K562 (cell line): ENCODE data around the gene MUC3A. TPM values are rescaled to one million over a fixed set of nuclear protein-coding genes. Genes with fewer than 3 reads are reported as not detected.

Experiments used
- ATAC-seq: fragments of 200-7000 bp; cut with Tn5 transposase; 3 replicates; pipeline ENCODE4 v1.9.1; 2020; ENCODE audit warnings: moderate library complexity
- BruUV-seq: library from RNA; stranded (reverse); fragments of 400-500 nt; replicated peaks from 2 replicates; lab custom pipeline; 2021; lab: Mats Ljungman, UMichigan
- CTCF ChIA-PET: fragments of 300-600 bp; formaldehyde crosslinking; extraction: SDS; loops from one replicate; lab custom pipeline; 2021; ENCODE audit warnings: low intra/inter-chr PET ratio; lab: Yijun Ruan, JAX
- POLR2A ChIA-PET: fragments of 300-600, 350-650 bp; sonication (Branson Sonifier 250); formaldehyde crosslinking; extraction: SDS; loops from one replicate; lab custom pipeline; 2021; ENCODE audit warnings: antibody characterized with exemption, inconsistent platforms; lab: Yijun Ruan, JAX
- DNase-seq, 4 experiments: peaks; one replicate each; pipeline versions ENCODE4 v3.0.0 to v3.0.0-alpha.2; 2011 to 2018; ENCODE audit warnings: low spot score in 3 of 4, mixed read lengths in 3 of 4; ENCODE audit errors: extremely low read depth in 1 of 4
- FAIRE-seq: peaks from 2 replicates; lab custom pipeline; 2011; peaks lifted over from hg19 to GRCh38; lab: Jason Lieb, UNC
- H2AFZ ChIP-seq: 2 replicates; pipeline ENCODE4 v1.6.0; 2011; ENCODE audit warnings: low read depth, low read length, control low read depth, inconsistent platforms
- H3K27ac ChIP-seq: fragments of 200-600 bp; 3 replicates; pipeline ENCODE4 v1.8.0; 2011; ENCODE audit warnings: low read depth, mild to moderate bottlenecking, control low read depth, inconsistent platforms, low read length, moderate library complexity, mixed read lengths; ENCODE audit errors: extremely low read depth
- H3K27me3 ChIP-seq, 2 experiments: fragments of 300-600 bp in 1 of 2; 2 replicates in 1 of 2; 3 replicates in 1 of 2; pipeline versions ENCODE4 v1.6.0 to v1.8.0; 2011; ENCODE audit warnings: inconsistent platforms in 2 of 2, low read length in 2 of 2, mild to moderate bottlenecking in 1 of 2, mixed read lengths in 1 of 2, moderate library complexity in 1 of 2; ENCODE audit not compliant: control insufficient read depth in 2 of 2, insufficient read depth in 2 of 2
- H3K36me3 ChIP-seq: fragments of 300-600 bp; 3 replicates; pipeline ENCODE4 v1.8.0; 2011; ENCODE audit warnings: mild to moderate bottlenecking, low read length, inconsistent platforms; ENCODE audit not compliant: control insufficient read depth, insufficient read depth
- H3K4me1 ChIP-seq, 2 experiments: fragments of 200-600 bp in 1 of 2; replicated peaks in 1 of 2; 2 replicates in 1 of 2; 3 replicates in 1 of 2; pipeline versions ENCODE4 v1.5.1 to v1.8.0; 2011; ENCODE audit warnings: inconsistent platforms in 2 of 2, low read length in 2 of 2, mild to moderate bottlenecking in 1 of 2, mixed read lengths in 1 of 2, moderate library complexity in 1 of 2; ENCODE audit not compliant: control insufficient read depth in 2 of 2, insufficient read depth in 2 of 2
- H3K4me2 ChIP-seq: 2 replicates; pipeline ENCODE4 v1.6.1; 2011; ENCODE audit warnings: low read length, control low read depth, inconsistent platforms, mixed read lengths; ENCODE audit not compliant: insufficient read depth
- H3K4me3 ChIP-seq: fragments of 200-600 bp; sonication (generic), shearing (Covaris generic); 2 replicates; pipeline ENCODE4 v1.5.1; 2016; ENCODE audit warnings: control low read depth, inconsistent platforms
- H3K79me2 ChIP-seq: fragments of 200-600 bp; 3 replicates; pipeline ENCODE4 v1.8.0; 2011; ENCODE audit warnings: low read length, inconsistent platforms; ENCODE audit not compliant: control insufficient read depth, insufficient read depth
- H3K9ac ChIP-seq, 2 experiments: 2 replicates each; pipeline versions ENCODE4 v1.6.0 to v1.6.1; 2011; ENCODE audit warnings: low read depth in 2 of 2, low read length in 2 of 2, control low read depth in 1 of 2, inconsistent platforms in 1 of 2, mild to moderate bottlenecking in 1 of 2, mixed read lengths in 1 of 2; ENCODE audit not compliant: insufficient read depth in 1 of 2
- H3K9me1 ChIP-seq: one replicate; pipeline ENCODE4 v1.6.0; 2011; ENCODE audit warnings: inconsistent platforms, mild to moderate bottlenecking, low read length, moderate library complexity; ENCODE audit not compliant: control insufficient read depth, insufficient read depth
- H3K9me3 ChIP-seq: replicated peaks from 2 replicates; pipeline ENCODE4 v1.5.1; 2011; ENCODE audit warnings: low read depth, low read length, inconsistent platforms; ENCODE audit not compliant: control insufficient read depth, insufficient read depth
- H4K20me1 ChIP-seq: replicated peaks from 2 replicates; pipeline ENCODE4 v1.6.1; 2011; ENCODE audit warnings: low read length, inconsistent platforms, mixed read lengths; ENCODE audit not compliant: control insufficient read depth, insufficient read depth
- CBX3 ChIP-seq, 2 experiments: IDR thresholded peaks; 1 replicate in 1 of 2; 2 replicates in 1 of 2; pipeline ENCODE4 v1.6.1; 2012; ENCODE audit warnings: inconsistent platforms in 2 of 2, low read length in 2 of 2, borderline replicate concordance in 1 of 2, control low read depth in 1 of 2
- CBX8 ChIP-seq: fragments of 200-600 bp; sonication (generic); IDR thresholded peaks from 2 replicates; pipeline ENCODE4 v1.6.1; 2012; ENCODE audit warnings: borderline replicate concordance, mixed run types, low read depth, mild to moderate bottlenecking, moderate library complexity, mixed read lengths, low read length, control low read depth, inconsistent platforms; ENCODE audit not compliant: poor library complexity, severe bottlenecking; ENCODE audit errors: extremely low read depth
- CEBPB ChIP-seq: fragments of 450-650 bp; IDR thresholded peaks from 2 replicates; pipeline ENCODE4 v1.6.1; 2016; ENCODE audit warnings: missing genetic modification characterization, missing compliant biosample characterization
- CTBP1 ChIP-seq: fragments of 450-650 bp; IDR thresholded peaks from 2 replicates; pipeline ENCODE4 v1.6.1; 2016; ENCODE audit warnings: borderline replicate concordance
- FOXK1 ChIP-seq: sonication (generic); formaldehyde crosslinking; IDR thresholded peaks from 2 replicates; pipeline ENCODE4 v1.8.0; 2022; ENCODE audit warnings: missing genetic modification reagents, mild to moderate bottlenecking, borderline replicate concordance
- HNRNPH1 ChIP-seq: fragments of 200-400 bp; formaldehyde crosslinking; optimal IDR thresholded peaks from 2 replicates; pipeline ENCODE3; 2017; ENCODE audit warnings: low read depth, mild to moderate bottlenecking, low read length, moderate library complexity
- NBN ChIP-seq: fragments of 450-650 bp; IDR thresholded peaks from 2 replicates; pipeline ENCODE4 v1.6.1; 2016; ENCODE audit warnings: low read depth, mild to moderate bottlenecking
- NRF1 ChIP-seq, 2 experiments: fragments of 450-650 bp; IDR thresholded peaks in 1 of 2; conservative IDR thresholded peaks in 1 of 2; 2 replicates each; pipeline ENCODE4 v1.6.1; 2014; ENCODE audit warnings: mild to moderate bottlenecking in 2 of 2
- RB1 ChIP-seq: fragments of 450-650 bp; IDR thresholded peaks from 2 replicates; pipeline ENCODE4 v1.6.1; 2017; ENCODE audit warnings: low read depth, mild to moderate bottlenecking
- RBM14 ChIP-seq: fragments of 200-400 bp; formaldehyde crosslinking; IDR thresholded peaks from 2 replicates; pipeline ENCODE4 v1.6.1; 2018; ENCODE audit warnings: low read depth, mild to moderate bottlenecking, low read length, moderate library complexity, borderline replicate concordance; ENCODE audit not compliant: insufficient read depth
- RBM25 ChIP-seq: fragments of 200-400 bp; formaldehyde crosslinking; IDR thresholded peaks from 2 replicates; pipeline ENCODE4 v1.6.1; 2018; ENCODE audit warnings: low read length, low read depth, moderate library complexity; ENCODE audit not compliant: severe bottlenecking
- TFE3 ChIP-seq: fragments of 450-650 bp; formaldehyde crosslinking; IDR thresholded peaks from 2 replicates; pipeline ENCODE4 v1.4.0; 2020; ENCODE audit warnings: mild to moderate bottlenecking, mixed read lengths
- ZBTB9 ChIP-seq: fragments of 450-650 bp; formaldehyde crosslinking; IDR thresholded peaks from 2 replicates; pipeline ENCODE4 v1.4.0; 2020; ENCODE audit warnings: mild to moderate bottlenecking, moderate library complexity
- ZFP36 ChIP-seq: fragments of 150-350 bp; IDR thresholded peaks from 2 replicates; pipeline ENCODE4 v1.6.1; 2018; ENCODE audit warnings: low read length, low read depth; ENCODE audit not compliant: partially characterized antibody
- WGBS: fragments of 100-300 bp; shearing (Covaris generic); methylation state at CpG from one replicate; pipeline ENCODE4 v1.1.6; 2016; ENCODE audit warnings: low coverage, mixed read lengths; ENCODE audit not compliant: insufficient coverage; ENCODE audit errors: missing lambda C conversion rate; 5-methylcytosine and 5-hydroxymethylcytosine counted together
- in situ Hi-C: fragments of 300-500 bp; cut with MboI; formaldehyde crosslinking; loops from 4 replicates; pipeline ENCODE4 v1.15.0; 2018; ENCODE audit warnings: inconsistent platforms, mixed read lengths
- intact Hi-C: fragments of 100-400 bp; cut with micrococcal nuclease; formaldehyde crosslinking; loops from 2 replicates; pipeline ENCODE4 v1.14.2; 2022
- polyA plus RNA-seq, 8 experiments: library from polyadenylated mRNA; depleted of rRNA in 4 of 8; stranded (reverse) in 5 of 8; unstranded in 3 of 8; fragments of >200 nt; fragmentation: Nextera tagmentation in 2 of 8; fragmentation: Illumina TruSeq in 1 of 8; extraction: Ambion mirVana in 2 of 8; extraction: Trizol in 1 of 8; gene quantifications; 2 replicates each; pipeline versions ENCODE4 v1.2.1 to v1.2.3, GENCODE V29; 2011 to 2014; ENCODE audit warnings: inconsistent platforms in 1 of 8, missing spikeins in 1 of 8
- total RNA-seq, 7 experiments: library from RNA; depleted of rRNA in 6 of 7; stranded (reverse); fragments of >200 nt in 6 of 7; fragmentation: Illumina TruSeq in 2 of 7; extraction: Trizol in 2 of 7; gene quantifications; 2 replicates each; pipeline versions ENCODE4 v1.2.1 to v1.2.3, GENCODE V29; 2011 to 2021; ENCODE audit warnings: low replicate concordance in 1 of 7

MUC3A gene
- total and polyA plus RNA-seq, 9 of the 15 experiments (the other 6 are each of a cell fraction or from before 2014, with no cell fraction given), result 0.06 to 2.2 (median 0.20) TPM; not detected in 1

- Histone ChIP-seq H3K4me2 (no peak overlapping the region), H3K27ac (no peak overlapping the region), H3K79me2 (no peaks in the 10 kb centered on the region), H3K4me1 (peaks cover 0 to 2% of the 10 kb centered on the region in 2 experiments; a peak in 1 of 5 replicates), H4K20me1 (no peaks in the 10 kb centered on the region), H3K36me3 (no peaks in the 10 kb centered on the region), H3K9me3 (no peaks in the 10 kb centered on the region), H3K27me3 (peaks cover 13 to 38% of the 10 kb centered on the region in 2 experiments), H3K4me3 (no peak overlapping the region), H2AFZ (no peak overlapping the region), H3K9me1 (no peaks in the 10 kb centered on the region), H3K9ac (no peak overlapping the region)
- WGBS, result 6% methylated on average over 8 of the region's 8 CpGs
- FAIRE-seq (no peak), ATAC-seq (no peak), DNase-seq (no peak)
- ChIA-PET POLR2A (interaction anchor here (0.6 kb wide), 1 partner anchor 32 kb away, joined by 3 read pairs; no protein-coding TSS in a partner anchor), CTCF (no interaction called here)
- BruUV-seq, result no TSS peak
- in situ Hi-C loops (no loop called here), intact Hi-C loops (no loop called here)
- TF ChIP-seq CTBP1, result no peak
- no peak for TF ChIP-seq NBN
- TF ChIP-seq ZBTB9 (CRISPR knock-in tag), result no peak
- TF ChIP-seq CEBPB (tag), result no peak
- TF ChIP-seq ZFP36, result peak; percentile 85
- TF ChIP-seq RBM25, result peak; percentile 46
- TF ChIP-seq CBX8, result no peak
- TF ChIP-seq TFE3 (CRISPR knock-in tag), result no peak
- no peak for TF ChIP-seq HNRNPH1
- no peak for TF ChIP-seq NRF1 (conservative IDR thresholded peaks at IDR 0.05 in 1 of 2, IDR thresholded peaks at IDR 0.05 in 1 of 2)
- no peak for TF ChIP-seq RB1
- TF ChIP-seq RBM14, result no peak
- no peak for TF ChIP-seq CBX3 (IDR thresholded peaks at IDR 0.05; ENCODE audit: borderline replicate concordance in 1 of 2, low read length in 2 of 2)
- TF ChIP-seq FOXK1 (CRISPR knock-in tag), result no peak
These were observed 34.3 kb downstream of the MUC3A start for GRCh38 chr7:100983451-100984187.
